Measurements from ENCODE around the gene OR2A7.
"Not testable (repeated sequence)": the region's sequence is repeated elsewhere in the genome, so short reads cannot be mapped to it uniquely, and the experiment has no call there.

- TF ChIP-seq, protein P1, sequence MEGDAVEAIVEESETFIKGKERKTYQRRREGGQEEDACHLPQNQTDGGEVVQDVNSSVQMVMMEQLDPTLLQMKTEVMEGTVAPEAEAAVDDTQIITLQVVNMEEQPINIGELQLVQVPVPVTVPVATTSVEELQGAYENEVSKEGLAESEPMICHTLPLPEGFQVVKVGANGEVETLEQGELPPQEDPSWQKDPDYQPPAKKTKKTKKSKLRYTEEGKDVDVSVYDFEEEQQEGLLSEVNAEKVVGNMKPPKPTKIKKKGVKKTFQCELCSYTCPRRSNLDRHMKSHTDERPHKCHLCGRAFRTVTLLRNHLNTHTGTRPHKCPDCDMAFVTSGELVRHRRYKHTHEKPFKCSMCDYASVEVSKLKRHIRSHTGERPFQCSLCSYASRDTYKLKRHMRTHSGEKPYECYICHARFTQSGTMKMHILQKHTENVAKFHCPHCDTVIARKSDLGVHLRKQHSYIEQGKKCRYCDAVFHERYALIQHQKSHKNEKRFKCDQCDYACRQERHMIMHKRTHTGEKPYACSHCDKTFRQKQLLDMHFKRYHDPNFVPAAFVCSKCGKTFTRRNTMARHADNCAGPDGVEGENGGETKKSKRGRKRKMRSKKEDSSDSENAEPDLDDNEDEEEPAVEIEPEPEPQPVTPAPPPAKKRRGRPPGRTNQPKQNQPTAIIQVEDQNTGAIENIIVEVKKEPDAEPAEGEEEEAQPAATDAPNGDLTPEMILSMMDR (IDR thresholded peaks at IDR 0.05; ENCODE audit: low read length): not testable (repeated sequence)
- not testable (repeated sequence) for TF ChIP-seq EZH2 (optimal IDR thresholded peaks at IDR 0.05; ENCODE audit: low read depth, low read length)
Measured at GRCh38 chr7:144239365-144239764, 25.2 kb downstream of the OR2A7 start, which contains the start of gene OR2A42.
